Measurements from ENCODE around the gene ZNF526.

The ZNF526 gene

DNA sequence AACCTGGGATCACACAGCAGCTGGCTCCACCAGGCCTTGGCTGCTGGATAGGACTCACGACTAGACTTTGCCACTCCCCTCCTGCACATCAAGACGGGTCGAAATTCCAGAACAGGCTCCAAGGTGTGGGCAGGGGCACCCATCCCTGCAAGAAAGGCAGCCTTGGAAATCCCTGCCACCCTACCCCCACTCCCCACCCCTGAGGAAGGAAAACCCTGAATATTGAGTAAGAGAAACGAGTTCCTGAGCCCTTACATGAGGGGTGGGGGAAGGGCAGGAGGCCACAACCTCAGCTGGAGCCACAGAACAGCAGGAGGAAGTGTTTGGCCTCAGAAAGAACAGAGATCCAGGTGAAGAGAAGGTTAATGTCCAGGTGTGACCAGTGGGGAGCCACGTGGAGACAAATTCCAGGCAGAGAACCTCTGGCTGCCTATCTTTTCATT, 22.7 kb upstream of the ZNF526 start:
- DNase-seq, result no peak

- DNase-seq, result peak in 2 of 4 experiments; percentile 66 to 73
These were observed 21.3 kb upstream of the ZNF526 start for GRCh38 chr19:42198676-42199439.

DNA sequence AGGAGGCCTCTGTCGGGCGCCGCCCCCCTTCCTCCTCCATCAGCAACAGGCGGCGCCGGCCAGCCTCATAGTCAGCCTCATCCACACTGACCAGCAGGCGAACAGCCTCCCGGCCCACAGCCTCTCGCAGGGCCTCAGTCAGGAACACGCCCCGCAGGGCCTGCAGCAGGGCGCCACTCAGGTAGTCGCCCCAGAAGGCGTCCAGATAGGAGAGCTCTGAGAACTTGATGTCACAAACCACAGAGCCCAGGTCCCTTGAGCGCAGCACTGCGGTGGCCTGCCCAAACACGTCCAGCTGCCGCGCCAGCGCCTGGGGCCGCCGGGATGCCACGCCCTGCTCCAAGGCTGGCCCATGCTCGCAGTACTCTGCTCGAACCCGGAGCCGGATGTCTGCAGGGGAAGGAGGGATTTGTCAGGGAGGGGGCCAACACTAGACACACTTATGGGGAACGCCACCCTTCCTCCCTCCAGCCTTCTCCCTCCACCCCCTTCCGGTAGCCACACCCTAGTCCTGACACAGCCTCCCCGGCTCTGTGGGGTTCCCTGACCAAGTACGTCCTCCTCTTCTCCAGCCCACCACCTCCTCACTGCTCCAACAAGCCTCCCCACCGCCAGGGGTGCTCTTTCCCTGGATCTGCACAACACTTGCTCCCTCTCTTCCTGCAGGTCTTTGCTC, 20.5 kb upstream of the ZNF526 start:
- DNase-seq, result peak in 1 of 4 experiments; percentile 36

GRCh38 chr19:42200116-42200715, 19.9 kb upstream of the ZNF526 start:
- no peak for DNase-seq

DNA sequence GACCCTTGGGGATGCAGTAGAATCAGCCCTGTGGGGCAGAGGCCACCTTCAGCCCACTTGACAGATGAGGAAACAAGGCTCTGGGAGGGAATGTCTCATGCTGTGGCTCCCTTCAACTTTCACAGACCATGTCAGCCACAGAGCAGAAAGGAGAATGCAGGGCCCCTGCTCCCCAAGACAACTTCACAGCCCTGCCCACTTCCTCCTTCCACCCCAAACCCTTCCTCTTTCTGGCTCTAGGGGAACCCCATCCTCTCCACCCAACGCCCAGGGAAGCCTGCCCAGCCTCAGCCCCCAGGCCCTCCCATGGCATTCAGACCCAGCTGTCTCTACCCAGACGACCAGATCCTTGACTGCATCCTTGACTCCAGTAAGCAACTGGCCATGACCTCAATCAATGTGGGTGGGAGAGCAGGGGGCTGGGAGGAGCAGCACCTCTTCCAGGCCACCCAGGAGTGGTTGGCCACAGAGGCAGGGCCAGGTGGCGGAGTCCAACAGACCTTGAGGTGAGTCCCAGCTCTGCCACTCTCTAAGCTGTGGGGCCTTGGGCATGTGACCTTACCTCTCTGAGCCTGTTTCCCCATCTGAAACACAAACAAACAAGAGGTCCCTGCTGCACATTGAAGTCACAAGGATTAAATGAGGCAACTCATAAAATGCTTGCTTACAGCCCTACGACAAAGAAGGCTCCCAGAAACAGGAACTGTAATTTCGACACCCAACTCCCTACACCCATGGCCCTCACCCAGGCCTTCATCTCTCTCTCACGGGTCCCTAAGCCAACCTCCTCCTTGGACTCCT, 18.4 kb upstream of the ZNF526 start:
- no peak for DNase-seq

DNA sequence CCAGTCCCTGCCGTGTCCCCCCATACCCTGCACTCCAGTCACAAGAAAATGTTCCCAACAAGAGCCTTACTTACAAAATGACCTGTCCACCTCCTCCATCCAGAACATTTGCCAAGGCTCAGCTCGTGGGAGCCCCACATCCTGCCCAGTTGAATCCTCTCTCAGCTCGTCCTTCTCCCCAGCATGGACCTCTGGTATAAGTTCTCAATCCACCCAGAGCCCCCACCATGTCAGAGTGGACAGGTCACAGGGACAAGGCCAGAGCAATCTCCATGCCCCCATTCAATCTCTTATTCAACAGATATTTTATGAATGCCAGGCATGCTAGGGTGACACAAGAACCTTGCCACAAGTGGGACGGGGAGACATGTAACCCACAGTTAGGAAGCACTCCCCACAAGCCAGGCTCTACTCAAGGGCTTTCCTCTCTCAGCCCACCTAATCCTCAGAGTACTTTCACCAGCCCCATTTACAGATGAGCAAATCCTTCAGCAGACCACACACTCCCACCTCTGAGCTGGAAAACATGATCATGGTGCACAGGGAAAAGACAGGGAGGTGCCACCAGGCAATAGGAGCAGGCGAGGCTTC, 17.7 kb upstream of the ZNF526 start:
- no peak for DNase-seq

- no peak for DNase-seq
These were observed 16.4 kb upstream of the ZNF526 start for GRCh38 chr19:42203700-42204099.

- no peak for DNase-seq
These were observed 15.4 kb upstream of the ZNF526 start for GRCh38 chr19:42204664-42205063.

DNA sequence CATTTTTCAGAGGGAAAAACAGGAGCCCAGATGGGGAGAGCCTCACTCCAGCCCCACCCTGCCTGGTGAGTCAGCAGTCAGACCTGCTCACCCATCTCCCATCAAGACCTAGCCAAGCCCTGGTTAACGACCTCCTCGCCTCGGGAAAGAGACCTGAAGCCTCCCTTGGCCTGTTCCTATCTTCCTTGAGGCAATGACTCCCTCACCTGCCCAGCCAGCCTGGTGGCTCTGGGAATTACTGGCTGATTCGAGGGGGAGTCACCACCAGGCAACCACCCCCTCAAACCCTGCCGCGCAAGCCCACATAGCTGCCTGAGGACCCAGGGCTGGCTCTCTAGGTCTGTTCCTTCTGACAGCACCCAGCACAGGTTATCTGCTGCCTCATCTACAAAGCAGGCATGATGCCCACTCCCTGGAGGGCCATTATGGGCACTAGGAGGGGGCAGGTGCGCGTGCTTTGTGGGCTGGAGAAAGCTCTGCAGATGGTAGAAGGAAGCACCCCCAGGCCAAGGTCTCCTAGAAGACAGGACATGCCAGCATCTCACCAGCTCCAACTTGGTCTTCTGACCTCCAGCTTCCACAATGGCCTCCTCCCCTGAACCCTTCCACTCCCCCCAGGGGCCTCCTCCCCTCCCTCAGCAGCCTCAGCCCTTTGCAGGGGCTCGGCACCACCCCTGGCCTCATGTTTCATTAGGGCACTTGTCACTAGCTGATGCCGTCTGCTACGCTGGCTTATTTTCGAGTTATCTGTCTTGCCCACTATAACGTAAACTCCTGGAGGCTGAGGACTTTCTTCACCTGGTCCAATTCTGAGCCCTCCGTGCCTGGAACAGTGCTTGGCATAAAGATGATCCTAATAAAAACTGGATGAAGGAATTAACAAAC, 13.0 kb upstream of the ZNF526 start:
- DNase-seq, result no peak

DNA sequence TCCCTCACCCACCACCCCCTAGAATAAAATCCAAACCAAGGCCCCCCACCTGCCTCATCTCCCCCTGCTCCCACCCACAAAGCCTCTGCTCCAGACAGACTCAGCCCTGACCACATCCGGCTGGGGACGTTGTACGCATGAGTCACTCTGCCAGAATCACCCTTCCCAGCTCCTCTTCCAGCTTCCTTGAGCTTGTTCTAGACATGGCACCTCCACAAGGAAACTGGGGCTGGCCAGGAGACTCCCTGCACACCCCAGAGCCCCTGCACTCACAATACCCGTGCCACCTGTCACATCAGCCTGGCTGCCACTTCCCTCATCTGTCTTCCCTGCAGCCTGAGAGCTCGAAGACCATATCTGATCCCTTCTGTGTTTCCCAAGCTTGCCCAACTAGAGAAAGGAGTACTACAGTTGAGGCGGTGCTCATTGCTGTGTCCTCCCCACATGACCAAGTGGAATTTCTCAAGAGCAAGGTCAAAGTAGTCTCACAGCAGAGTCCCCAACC, 12.3 kb upstream of the ZNF526 start:
- no peak for DNase-seq

DNA sequence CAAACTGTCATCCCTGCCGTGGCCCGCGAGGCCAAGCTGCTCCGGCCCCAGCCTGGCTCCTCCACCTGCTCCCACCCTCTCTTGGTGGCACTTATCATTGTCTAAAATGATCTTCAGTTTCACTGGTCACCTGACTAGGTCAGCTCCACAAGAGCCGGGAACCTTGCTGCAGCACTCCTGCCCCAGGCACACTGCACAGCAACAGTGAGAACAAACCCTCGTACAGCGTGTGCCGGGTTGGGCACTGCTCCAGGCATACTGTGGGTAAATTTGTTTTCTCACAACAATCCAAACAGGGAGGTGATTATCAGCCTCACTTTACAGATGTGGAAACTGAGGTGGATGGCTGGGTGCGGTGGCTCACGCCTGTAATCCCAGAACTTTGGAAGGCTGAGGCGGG, 11.5 kb upstream of the ZNF526 start:
- DNase-seq, result no peak

DNA sequence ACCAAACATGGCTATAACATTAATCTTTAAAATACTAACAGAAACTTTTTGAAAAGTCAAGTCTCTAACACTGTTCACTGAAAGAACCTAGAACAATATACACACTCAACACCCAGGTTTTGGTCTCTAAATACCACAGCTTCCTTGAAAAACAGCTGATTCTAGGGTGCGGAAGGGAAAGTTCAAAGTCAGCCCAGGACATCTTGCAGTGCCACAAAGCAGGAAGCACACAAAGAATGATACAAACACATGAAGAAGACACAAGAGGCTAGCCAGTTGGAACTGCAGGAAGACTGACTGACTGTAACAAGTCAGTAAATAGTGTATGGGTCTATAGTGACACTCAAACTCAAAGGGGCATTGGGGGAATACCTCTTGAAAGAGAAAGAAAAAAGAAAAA, 7.2 kb upstream of the ZNF526 start:
- no peak for DNase-seq

- no peak for DNase-seq
These were observed 5.2 kb upstream of the ZNF526 start for GRCh38 chr19:42214810-42215485.

- no peak for DNase-seq
These were observed 3.2 kb upstream of the ZNF526 start for GRCh38 chr19:42216653-42217519.

- DNase-seq, result peak; percentile 98 to 99 (median 98)
These were observed 2.3 kb upstream of the ZNF526 start, which contains the start of gene DEDD2 for GRCh38 chr19:42217520-42218437. Gene DEDD2 (minus strand): TSS chr19:42217677. CDS start chr19:42217007, 670 bp downstream.

GRCh38 chr19:42220751-42221097, 612 bp downstream of the ZNF526 start:
- no peak for DNase-seq

- no peak for DNase-seq
These were observed 5.0 kb downstream of the ZNF526 start for GRCh38 chr19:42224940-42225717.

Measured in activated CD4-positive, CD25-positive, alpha-beta regulatory T cell (primary cell).